Stimulated activated CD8-positive, alpha-beta memory T cell treated with anti-CD3 and anti-CD28 coated beads, Interleukin-4, amount 100 ng/mL, for 24 hours (primary cell): ENCODE results near the gene NES.

Experiments used
- DNase-seq: peaks from one replicate; pipeline ENCODE4 v3.0.0-alpha.2; 2020; ENCODE audit warnings: low read depth

NES gene

GRCh38 chr1:156703741-156704140 is 26.5 kb upstream of the NES start:
- DNase-seq, result no peak

GRCh38 chr1:156703336-156703735 is 26.1 kb upstream of the NES start:
- no peak for DNase-seq

- no peak for DNase-seq
Measured at GRCh38 chr1:156700736-156701531, 23.7 kb upstream of the NES start.

- no peak for DNase-seq
Measured at GRCh38 chr1:156698995-156699394, 21.8 kb upstream of the NES start.

- DNase-seq, result no peak
Measured at GRCh38 chr1:156697481-156697880, 20.3 kb upstream of the NES start.

DNA sequence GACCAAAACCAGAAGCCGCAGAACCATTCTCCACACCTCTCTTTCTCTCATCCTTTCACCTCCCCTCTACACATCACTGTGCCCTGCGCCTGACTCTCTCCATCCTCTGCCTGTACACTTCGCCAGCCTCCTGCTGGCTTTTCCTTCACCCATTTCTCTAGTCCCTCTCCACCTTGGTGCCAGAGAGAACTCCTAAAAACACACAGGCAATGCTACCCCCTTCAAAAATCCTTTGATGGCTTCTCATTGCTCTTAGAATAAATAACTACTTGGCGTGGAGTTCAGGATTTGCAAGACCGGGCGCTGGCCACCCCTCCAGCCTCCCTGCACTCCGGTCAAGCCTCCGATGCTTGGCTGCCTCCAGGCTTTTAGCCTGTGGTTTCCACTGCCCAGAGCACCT is 19.5 kb upstream of the NES start:
- DNase-seq, result no peak

- no peak for DNase-seq
Measured at GRCh38 chr1:156694690-156694962, 17.4 kb upstream of the NES start.

DNA sequence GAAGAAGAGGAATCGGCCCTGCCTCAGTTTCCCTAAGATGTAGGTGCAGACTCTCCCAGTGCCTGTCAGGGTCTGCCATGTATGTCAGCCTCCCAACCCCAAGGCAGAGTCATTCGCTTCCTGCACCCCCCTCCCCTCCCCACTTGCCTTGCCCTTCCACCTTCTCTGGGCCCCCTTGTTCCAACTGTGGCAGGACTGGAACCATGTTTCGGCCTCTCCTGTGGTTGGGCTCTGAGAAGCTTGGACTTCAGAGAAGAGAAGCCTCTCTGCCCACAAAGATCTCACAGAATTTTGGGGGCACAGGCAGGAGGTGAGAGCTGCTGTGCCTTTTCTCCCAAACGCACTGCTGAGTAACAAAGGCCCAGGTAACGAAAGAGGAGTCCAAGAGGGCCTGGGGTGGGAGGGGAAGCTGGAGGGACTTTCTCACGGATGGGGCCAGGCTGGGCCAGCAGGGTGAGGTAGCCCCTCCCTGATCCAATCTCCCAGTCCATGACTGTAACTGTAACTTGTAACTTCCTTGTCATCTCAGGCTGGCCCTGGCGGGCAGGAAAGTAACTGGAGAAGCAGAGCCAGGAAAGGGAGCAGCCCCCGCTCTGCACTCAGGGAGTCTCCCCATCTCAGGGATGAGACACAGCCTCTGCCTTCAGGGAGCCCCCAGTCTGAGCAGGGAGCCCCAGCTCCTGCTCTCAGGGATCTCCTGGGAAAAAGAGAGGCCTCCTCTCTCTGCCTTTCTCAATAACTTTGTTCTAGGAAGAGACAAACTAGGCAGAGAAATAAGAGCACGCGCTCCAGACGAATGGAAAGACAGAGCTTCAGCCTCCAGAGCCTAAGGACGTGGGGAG is 16.9 kb upstream of the NES start:
- DNase-seq, result no peak

DNA sequence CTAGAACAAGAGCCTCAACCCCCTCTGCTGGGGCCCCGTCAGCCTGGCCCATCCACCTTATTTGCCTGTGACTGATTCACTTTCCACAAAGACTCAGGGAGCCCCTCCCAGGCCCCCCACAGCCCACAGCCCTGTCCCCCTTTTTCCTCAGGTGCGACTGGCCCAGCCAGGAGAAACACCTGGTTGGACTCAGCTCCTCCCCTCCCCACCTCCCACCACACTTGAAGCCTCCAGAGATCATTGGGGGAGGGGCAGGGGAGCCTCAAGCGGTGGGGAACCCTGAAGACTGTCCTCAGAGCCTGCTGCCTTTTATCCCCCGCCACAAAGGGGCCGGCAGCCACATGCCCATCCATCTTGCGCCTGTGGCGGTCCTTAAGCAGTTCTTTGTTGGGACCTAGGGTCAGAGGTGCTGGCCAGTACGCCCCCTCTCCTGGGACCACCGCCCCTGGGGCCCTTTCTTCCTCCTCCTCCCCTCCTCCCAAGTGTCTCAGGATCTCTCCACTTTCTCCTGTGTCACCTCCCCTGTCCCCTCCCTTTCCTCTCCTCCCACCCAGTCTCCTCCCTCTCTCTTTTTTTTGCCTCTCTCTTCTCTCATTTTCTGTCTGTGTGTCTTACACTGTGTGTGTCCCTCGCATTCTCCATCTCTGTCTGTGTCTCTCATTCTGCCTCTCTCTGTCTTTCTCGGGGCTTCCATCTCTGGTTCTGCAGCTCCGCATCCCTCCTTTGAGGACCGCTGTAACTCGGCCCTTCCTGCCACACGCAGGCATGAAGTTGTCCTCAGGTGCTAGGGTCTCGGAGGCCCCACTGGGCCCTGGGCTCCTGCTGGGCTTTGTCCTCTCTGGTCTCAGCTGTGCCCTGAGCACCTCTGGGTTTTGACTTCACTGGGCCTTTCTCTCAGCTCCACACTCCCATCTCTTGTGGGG is 16.0 kb upstream of the NES start:
- no peak for DNase-seq

DNA sequence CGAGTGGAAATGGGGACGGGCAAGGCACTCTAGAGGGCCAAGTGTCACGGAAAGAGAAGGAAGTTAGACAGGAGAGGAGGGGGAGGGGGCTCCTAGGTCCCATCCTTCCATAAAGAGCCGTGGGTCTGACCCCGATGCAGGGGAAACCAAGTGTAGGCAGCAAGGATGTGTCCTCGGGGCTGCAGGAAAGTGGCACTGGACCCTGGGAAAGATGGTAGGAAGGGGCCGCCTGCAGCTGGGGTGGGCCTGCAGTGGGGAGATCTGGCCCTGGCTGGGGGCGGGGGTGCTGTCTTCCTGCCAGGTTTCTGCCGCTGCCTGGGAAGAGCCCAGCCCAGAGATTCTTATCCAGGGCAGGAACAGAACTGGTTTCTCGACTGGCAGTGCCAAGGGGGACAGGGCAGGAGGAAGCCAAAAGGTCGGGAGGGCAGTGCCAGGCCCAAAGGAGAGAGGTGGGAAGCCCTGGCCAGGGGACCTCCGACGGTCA is 15.3 kb upstream of the NES start:
- DNase-seq, result no peak

DNA sequence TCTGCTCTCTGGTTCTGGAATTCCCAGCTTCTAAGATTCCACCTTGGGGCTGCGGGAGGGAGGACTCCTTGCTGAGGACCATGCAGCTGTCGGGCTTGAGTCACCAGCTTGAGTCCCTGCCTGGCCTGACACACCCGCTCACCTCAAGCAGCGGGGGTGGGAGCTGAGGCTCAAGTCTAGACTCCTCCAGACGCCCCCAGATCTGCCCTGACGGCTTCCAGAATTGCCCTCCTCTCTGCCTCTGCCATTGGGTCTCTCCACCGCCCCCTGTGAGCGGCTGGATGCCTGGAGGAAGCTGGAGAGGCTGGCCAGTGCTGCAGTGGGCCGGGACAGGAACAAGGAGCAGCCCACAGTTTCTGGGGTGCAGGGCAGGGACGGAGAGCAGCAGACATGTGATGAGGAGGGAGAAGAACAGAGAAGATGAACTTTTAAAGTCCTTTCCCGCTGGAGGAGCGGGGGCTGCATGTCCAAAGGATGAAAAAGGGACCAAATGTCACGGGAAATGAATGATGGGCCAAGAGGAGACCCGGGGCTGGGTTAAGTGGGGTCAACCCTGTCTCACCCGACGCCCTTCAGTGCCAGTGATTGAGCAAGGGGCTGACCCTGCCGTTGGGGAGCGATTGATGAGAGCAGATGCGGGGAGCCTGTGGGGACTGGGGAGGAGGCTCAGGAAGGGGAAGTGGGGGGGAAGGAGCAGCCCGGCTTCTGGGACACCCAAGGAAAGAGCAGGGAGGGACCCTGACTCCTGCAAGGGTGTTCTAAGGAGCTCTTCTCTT is 14.6 kb upstream of the NES start:
- no peak for DNase-seq

- no peak for DNase-seq
Measured at GRCh38 chr1:156691191-156691590, 14.0 kb upstream of the NES start.

DNA sequence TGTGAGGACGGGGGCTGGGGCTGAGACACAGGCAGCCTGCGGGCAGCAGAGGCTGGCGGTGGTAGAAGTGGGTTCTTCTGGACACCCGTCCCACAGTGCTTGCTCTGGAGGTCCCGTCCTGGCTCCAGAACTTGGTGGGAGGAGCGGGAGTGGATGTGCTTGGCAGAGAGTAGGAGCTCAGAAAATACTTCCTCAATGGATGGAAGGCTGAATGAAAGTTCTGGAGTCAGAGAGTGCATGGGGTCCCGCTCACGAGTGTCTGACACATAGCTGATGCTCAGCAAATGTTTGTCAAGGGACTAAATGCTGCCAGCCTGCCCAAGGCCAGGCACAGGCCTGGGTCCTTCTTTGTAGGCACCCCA is 13.4 kb upstream of the NES start:
- DNase-seq, result no peak

DNA sequence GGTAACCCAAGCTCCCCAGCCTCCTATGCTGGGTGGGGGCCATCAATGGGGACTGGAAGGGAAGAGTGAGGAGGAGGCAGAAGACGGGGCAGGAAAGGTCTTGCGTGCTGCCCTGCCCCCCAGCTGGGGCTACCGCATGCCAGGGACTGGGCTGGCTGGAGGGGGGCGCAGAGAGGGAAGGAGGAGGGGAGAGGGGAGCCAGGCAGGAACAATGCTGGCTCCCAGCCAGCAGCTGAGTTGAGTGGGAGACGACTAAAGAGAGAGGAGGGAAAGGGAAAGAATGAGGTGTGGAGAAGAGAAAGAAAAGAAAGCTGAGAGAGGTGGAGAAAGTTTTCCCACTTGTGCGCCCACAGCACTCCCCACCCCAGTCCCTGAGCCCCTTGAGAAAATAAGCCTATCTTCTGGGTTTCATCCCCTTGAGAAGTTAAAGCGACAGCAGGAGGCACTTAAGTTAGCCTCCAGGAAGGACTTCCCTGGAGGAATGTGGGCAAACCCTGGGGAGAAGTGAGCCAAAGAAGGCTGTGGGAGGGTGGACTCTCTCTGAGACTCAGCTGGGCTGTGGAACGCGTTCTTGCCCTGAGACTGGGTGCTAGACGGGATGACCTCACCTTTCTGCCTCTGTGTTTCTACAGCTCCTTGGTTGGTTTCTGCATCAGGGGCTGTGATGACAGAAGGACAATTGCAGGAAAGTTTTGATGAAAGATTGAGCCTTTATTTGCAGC is 12.9 kb upstream of the NES start:
- DNase-seq, result no peak

GRCh38 chr1:156689035-156689952 is 12.1 kb upstream of the NES start:
- peak; percentile 61 for DNase-seq

GRCh38 chr1:156684227-156684782 is 7.1 kb upstream of the NES start:
- DNase-seq, result no peak

- DNase-seq, result no peak
Measured at GRCh38 chr1:156682166-156682890, 5.1 kb upstream of the NES start.

GRCh38 chr1:156681196-156681960 is 4.2 kb upstream of the NES start:
- DNase-seq, result no peak
